Measurements from ENCODE around the gene RBPJL. TPM values are rescaled to one million over a fixed set of nuclear protein-coding genes. Genes with fewer than 3 reads are reported as not detected.

The RBPJL gene
- total and polyA plus RNA-seq, 2 of the 13 experiments (the other 11 are each of a cell fraction or from before 2014, with no cell fraction given) = not detected

DNA sequence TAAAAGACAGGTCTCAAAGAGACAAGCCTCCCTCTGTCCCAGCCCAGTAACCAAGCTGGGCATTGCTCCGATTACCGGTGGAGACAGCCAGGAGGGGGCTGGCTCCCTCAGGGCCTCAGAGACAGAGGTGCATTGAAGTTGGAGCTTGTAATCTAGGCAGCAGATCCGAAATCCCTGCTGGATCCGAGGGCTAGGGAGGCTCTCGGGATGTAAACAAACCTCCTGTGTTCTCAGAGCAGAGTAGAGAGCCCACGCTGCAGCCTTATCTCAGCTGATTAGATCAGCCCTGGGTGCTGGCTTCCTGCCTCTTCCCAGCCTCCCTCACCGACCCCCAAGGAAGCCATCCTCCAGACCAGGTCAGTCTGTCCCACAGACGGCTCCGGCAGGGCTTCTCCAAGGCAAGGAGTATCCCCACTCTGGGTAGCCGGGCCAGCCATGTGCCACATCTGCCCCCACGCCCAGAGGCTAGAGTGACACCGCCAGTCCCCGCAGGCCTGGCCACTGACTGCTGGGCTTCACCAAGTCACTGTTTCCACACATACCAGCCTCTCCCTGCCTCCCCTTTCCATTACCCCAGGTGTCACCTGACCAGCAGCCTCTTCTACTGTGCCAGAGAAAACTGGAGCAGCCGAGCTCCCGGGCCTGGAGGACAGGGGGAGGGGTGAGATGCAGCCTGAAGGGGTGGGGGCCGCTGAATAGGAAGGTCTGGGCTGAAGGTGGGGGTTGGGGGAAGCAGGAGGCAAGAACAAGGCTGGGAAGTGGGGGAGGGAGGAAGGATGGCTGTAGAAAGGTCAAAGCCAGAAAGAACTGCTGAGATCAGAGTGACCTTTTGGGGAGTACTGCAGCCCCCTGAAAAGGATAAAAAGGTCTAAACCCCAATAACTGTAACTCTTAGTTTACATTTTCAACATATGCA is 35.6 kb downstream of the RBPJL start (continued):
- TF ChIP-seq REPIN1 (CRISPR knock-in tag; IDR thresholded peaks at IDR 0.05; ENCODE audit: borderline replicate concordance, low read depth) (no peak), ZNF207 (IDR thresholded peaks at IDR 0.05; ENCODE audit: borderline replicate concordance) (no peak), LCORL (IDR thresholded peaks at IDR 0.05) (no peak), LCORL (CRISPR knock-in tag; IDR thresholded peaks at IDR 0.05) (no peak; the same call in 1 of the 2 replicates), ETV6 (CRISPR knock-in tag; conservative IDR thresholded peaks at IDR 0.05) (no peak; the same call in 1 of the 2 replicates), SNRNP70 (IDR thresholded peaks at IDR 0.05; ENCODE audit: low read depth, low read length) (no peak), GFI1 (CRISPR knock-in tag; IDR thresholded peaks at IDR 0.05; ENCODE audit: borderline replicate concordance) (peak; percentile 64; the same call in 1 of the 2 replicates), ZNF282 (IDR thresholded peaks at IDR 0.05; ENCODE audit: partially characterized antibody) (no peak), SATB2 (CRISPR knock-in tag; IDR thresholded peaks at IDR 0.05) (no peak), KLF12 (CRISPR knock-in tag; IDR thresholded peaks at IDR 0.05; ENCODE audit: borderline replicate concordance) (peak; percentile 84), KDM6A (CRISPR knock-in tag; IDR thresholded peaks at IDR 0.05; ENCODE audit: low read depth) (no peak), ZNF766 (CRISPR knock-in tag; IDR thresholded peaks at IDR 0.05; ENCODE audit: borderline replicate concordance) (peak; percentile 68; the same call in 1 of the 2 replicates), ZFP90 (CRISPR knock-in tag; IDR thresholded peaks at IDR 0.05; ENCODE audit: borderline replicate concordance) (peak; percentile 90; the same call in 1 of the 2 replicates)
- TF ChIP-seq, protein P1, sequence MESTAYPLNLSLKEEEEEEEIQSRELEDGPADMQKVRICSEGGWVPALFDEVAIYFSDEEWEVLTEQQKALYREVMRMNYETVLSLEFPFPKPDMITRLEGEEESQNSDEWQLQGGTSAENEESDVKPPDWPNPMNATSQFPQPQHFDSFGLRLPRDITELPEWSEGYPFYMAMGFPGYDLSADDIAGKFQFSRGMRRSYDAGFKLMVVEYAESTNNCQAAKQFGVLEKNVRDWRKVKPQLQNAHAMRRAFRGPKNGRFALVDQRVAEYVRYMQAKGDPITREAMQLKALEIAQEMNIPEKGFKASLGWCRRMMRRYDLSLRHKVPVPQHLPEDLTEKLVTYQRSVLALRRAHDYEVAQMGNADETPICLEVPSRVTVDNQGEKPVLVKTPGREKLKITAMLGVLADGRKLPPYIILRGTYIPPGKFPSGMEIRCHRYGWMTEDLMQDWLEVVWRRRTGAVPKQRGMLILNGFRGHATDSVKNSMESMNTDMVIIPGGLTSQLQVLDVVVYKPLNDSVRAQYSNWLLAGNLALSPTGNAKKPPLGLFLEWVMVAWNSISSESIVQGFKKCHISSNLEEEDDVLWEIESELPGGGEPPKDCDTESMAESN (CRISPR knock-in tag; conservative IDR thresholded peaks at IDR 0.05) = no peak
- TF ChIP-seq, protein P2, sequence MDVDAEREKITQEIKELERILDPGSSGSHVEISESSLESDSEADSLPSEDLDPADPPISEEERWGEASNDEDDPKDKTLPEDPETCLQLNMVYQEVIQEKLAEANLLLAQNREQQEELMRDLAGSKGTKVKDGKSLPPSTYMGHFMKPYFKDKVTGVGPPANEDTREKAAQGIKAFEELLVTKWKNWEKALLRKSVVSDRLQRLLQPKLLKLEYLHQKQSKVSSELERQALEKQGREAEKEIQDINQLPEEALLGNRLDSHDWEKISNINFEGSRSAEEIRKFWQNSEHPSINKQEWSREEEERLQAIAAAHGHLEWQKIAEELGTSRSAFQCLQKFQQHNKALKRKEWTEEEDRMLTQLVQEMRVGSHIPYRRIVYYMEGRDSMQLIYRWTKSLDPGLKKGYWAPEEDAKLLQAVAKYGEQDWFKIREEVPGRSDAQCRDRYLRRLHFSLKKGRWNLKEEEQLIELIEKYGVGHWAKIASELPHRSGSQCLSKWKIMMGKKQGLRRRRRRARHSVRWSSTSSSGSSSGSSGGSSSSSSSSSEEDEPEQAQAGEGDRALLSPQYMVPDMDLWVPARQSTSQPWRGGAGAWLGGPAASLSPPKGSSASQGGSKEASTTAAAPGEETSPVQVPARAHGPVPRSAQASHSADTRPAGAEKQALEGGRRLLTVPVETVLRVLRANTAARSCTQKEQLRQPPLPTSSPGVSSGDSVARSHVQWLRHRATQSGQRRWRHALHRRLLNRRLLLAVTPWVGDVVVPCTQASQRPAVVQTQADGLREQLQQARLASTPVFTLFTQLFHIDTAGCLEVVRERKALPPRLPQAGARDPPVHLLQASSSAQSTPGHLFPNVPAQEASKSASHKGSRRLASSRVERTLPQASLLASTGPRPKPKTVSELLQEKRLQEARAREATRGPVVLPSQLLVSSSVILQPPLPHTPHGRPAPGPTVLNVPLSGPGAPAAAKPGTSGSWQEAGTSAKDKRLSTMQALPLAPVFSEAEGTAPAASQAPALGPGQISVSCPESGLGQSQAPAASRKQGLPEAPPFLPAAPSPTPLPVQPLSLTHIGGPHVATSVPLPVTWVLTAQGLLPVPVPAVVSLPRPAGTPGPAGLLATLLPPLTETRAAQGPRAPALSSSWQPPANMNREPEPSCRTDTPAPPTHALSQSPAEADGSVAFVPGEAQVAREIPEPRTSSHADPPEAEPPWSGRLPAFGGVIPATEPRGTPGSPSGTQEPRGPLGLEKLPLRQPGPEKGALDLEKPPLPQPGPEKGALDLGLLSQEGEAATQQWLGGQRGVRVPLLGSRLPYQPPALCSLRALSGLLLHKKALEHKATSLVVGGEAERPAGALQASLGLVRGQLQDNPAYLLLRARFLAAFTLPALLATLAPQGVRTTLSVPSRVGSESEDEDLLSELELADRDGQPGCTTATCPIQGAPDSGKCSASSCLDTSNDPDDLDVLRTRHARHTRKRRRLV (CRISPR knock-in tag; IDR thresholded peaks at IDR 0.05) = 0 out of 2 replicates have a peak, but pooled peaks have one; percentile 52
- TF ChIP-seq, protein P3, sequence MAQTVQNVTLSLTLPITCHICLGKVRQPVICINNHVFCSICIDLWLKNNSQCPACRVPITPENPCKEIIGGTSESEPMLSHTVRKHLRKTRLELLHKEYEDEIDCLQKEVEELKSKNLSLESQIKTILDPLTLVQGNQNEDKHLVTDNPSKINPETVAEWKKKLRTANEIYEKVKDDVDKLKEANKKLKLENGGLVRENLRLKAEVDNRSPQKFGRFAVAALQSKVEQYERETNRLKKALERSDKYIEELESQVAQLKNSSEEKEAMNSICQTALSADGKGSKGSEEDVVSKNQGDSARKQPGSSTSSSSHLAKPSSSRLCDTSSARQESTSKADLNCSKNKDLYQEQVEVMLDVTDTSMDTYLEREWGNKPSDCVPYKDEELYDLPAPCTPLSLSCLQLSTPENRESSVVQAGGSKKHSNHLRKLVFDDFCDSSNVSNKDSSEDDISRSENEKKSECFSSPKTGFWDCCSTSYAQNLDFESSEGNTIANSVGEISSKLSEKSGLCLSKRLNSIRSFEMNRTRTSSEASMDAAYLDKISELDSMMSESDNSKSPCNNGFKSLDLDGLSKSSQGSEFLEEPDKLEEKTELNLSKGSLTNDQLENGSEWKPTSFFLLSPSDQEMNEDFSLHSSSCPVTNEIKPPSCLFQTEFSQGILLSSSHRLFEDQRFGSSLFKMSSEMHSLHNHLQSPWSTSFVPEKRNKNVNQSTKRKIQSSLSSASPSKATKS (CRISPR knock-in tag; IDR thresholded peaks at IDR 0.05) = no peak; the same call in 1 of the 2 replicates
- TF ChIP-seq, protein P4, sequence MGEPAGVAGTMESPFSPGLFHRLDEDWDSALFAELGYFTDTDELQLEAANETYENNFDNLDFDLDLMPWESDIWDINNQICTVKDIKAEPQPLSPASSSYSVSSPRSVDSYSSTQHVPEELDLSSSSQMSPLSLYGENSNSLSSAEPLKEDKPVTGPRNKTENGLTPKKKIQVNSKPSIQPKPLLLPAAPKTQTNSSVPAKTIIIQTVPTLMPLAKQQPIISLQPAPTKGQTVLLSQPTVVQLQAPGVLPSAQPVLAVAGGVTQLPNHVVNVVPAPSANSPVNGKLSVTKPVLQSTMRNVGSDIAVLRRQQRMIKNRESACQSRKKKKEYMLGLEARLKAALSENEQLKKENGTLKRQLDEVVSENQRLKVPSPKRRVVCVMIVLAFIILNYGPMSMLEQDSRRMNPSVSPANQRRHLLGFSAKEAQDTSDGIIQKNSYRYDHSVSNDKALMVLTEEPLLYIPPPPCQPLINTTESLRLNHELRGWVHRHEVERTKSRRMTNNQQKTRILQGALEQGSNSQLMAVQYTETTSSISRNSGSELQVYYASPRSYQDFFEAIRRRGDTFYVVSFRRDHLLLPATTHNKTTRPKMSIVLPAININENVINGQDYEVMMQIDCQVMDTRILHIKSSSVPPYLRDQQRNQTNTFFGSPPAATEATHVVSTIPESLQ (CRISPR knock-in tag; conservative IDR thresholded peaks at IDR 0.05) = no peak

Measured in HepG2 (cell line).